Astrocyte of the spinal cord (primary cell): ENCODE results near the gene LTB4R.

Experiments
- DNase-seq: peaks from one replicate; pipeline ENCODE4 v3.0.0; 2011; ENCODE audit warnings: low read depth, low spot score
- H3K4me3 ChIP-seq: 2 replicates; pipeline ENCODE4 v1.5.1; 2011; ENCODE audit warnings: low read depth, mild to moderate bottlenecking, low read length, moderate library complexity
- in situ Hi-C: cut with HindIII; loops from 2 replicates; pipeline ENCODE4 v1.10.0; 2017; ENCODE audit warnings: low sequenced_read_pairs
- TF ChIP-seq, protein P1 (sequence below): IDR thresholded peaks from 2 replicates; pipeline ENCODE4 v1.5.1; 2012; ENCODE audit warnings: low read depth, mild to moderate bottlenecking, low read length, inconsistent platforms

Gene LTB4R

DNA sequence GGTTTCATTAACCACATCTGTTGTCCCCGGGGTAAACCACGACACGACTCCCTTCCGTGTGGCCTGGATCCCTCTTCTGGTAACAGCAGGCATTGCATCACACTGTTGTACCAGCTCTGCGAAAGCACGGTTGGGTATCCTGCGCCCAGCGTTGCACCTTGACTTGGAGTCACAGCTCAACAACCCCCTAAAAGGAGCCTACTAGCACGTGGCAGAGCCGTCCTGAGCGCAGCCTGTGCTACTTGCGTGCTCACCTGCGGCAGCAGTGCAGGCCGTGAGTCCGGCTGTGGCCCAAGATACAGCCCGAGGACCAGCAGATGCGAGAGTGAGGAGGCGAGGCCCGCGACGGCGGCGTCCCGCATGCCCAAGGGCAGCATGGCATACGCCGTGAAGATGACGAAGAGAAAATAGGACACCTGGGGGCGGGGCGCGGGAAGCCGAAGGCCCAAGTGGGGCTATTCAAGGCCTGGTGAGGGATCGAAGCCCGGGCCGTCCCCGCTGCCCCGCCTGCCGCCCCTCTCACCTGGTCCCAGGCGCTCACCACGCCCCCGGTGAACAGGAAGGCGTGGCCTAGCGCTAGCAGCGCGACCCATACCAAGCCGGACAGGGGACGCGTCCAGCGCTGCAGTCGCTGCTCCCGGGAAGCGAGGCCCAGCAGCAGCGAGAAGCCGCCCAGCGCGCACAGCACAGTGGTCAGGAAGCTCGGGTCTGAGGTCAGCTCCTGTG lies 21.1 kb downstream of the LTB4R start:
- TF ChIP-seq, protein P1, sequence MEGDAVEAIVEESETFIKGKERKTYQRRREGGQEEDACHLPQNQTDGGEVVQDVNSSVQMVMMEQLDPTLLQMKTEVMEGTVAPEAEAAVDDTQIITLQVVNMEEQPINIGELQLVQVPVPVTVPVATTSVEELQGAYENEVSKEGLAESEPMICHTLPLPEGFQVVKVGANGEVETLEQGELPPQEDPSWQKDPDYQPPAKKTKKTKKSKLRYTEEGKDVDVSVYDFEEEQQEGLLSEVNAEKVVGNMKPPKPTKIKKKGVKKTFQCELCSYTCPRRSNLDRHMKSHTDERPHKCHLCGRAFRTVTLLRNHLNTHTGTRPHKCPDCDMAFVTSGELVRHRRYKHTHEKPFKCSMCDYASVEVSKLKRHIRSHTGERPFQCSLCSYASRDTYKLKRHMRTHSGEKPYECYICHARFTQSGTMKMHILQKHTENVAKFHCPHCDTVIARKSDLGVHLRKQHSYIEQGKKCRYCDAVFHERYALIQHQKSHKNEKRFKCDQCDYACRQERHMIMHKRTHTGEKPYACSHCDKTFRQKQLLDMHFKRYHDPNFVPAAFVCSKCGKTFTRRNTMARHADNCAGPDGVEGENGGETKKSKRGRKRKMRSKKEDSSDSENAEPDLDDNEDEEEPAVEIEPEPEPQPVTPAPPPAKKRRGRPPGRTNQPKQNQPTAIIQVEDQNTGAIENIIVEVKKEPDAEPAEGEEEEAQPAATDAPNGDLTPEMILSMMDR = peak; percentile 85
- H3K4me3 ChIP-seq = peak overlapping the region; percentile 17
- peak; percentile 41 for DNase-seq
- in situ Hi-C loops = loop anchor here (10.0 kb wide), 1 partner anchor 102 kb away; no protein-coding TSS in a partner anchor

DNA sequence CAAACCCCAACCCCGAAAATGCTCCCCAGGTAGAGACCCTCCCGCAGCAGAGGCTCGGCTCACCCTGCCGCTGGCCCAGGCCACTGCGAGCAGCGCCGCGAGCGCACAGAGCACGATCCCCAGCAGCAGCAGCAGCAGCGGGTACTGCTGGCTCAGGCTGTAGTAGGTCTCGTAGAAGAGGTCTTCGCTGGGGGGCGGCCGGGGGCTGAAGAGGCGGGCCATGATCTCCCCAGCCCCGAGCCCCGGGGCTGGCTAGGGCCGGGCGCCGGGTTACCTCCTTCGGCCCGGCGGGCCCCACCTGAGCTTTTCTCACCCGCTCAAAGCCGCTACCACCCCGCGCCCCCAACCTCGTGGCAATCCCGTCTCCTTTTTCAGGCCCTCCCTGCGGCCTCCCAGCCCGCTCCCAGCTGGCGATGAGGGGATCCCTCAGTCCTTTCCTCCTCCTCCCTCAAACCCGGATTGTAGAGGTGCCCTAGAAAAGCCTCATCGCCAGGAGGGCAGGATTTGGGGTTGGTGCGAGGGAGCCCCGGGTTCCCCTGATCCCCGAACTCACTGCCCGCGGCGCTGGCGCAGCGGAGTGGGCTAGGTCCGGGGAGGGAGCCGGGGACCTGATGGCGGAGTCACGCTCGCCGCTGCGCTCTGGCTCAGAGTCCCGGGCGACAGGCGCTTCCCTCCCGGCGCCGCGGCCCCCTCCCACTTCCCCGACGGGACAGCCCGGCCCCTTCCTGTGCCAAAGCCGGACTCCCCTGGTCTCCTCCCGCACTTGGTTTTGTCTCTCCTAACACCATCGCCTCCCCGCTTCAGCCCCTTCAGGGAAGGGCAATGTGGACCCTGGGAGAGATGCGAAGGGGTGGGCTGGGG lies 23.4 kb downstream of the LTB4R start, which contains the start of gene ADCY4:
Gene ADCY4 (minus strand): TSS at position 641 of the 861 bp plus-strand sequence. CDS start 419 bp downstream, at position 222.
- H3K4me3 ChIP-seq = peak within 1 kb of the TSS; percentile 17
- TF ChIP-seq, protein P1 = no peak
- no peak for DNase-seq
- in situ Hi-C loops = loop anchor here (10.0 kb wide), 1 partner anchor 100 kb away; no protein-coding TSS in a partner anchor

DNA sequence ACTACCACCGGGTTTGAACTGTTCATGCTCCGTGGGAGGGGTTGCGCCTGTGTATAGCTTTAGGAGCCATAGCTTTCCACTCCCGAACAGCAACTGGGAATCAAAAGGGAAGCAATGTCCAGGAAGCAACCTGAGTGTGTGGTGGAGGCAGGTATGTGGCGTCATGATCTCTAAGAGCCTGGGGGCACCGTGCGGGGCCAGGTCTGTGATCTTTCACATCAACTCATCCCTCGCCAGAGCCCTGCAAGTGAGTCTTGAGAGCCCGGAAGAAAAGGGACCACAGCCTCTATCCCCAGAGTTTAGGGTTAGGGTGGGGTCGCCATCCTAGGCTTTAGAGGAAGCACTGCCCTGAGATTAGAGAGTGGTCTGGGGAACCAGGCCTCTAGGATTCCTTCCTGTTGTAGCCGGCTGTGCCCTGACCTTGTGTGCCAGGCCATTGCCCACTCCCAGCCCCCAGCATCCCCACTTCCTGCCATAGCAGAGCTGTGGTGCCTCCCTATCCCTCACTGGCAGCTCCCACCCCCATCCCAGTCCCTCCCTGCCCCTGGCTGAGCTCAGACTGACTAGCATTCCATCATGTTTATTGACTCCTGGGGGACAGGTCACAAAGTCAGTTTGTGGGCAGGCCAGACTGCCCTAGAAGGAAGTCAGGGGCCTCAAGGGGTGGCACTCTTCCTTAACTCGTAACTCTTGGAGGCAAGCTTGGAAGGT lies 24.3 kb downstream of the LTB4R start:
- in situ Hi-C loops = loop anchor here (10.0 kb wide), 1 partner anchor 99 kb away; no protein-coding TSS in a partner anchor
- DNase-seq = no peak
- no peak overlapping the region for H3K4me3 ChIP-seq
- TF ChIP-seq, protein P1 = no peak

DNA sequence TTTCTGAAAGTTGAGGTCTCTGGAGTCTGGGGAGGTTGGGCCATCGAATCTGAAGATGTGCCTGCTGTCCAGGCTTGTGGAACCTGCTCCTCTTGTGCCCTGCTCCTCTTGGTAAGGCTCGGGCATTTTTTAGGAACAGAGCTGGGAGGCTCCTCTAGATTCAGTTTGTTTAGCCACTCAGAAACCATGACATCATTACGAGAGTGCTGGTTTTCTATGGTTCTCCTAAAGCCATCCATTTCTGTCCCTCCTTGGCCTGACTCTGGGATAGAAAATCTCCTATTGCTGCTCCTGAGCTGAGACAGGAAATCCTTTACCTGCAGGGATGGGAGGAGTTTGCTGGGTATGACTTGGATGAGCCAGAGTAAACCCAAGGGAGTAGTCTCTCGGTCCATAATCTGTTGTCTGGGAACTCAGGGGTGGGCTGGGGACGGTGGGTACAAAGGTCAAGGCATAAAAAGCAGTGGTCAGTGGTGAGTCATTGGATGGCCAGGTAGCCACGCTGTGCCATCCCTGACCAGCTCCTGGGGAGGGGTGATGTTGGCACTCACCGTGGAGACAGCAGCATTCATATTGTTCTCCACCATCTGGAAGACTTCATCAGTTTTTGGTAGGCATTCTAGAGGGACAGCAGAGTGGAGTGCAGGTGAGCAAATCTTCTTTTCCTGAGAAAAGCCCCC lies 26.0 kb downstream of the LTB4R start:
- no peak overlapping the region for H3K4me3 ChIP-seq
- TF ChIP-seq, protein P1 = no peak
- in situ Hi-C loops = loop anchor here (10.0 kb wide), 1 partner anchor 98 kb away; no protein-coding TSS in a partner anchor
- no peak for DNase-seq

DNA sequence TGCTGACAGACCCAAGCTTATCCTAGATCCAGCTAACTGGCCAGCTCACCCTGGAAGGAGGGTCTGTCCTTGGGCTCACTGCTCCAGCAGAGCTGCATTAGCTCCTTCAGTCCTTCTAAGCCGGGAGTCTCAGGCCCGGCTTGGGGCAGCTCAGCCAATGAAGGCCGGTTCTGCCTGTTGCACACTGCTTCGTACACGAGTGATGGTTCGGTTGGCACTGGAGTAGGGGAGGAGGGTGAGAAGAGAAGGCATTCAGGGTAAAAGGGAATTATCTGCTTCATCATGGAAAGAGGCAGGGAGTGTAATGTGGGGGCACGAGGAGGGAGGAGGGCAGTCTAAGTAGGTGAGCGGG lies 26.5 kb downstream of the LTB4R start:
- in situ Hi-C loops = loop anchor here (10.0 kb wide), 1 partner anchor 97 kb away; no protein-coding TSS in a partner anchor
- TF ChIP-seq, protein P1 = no peak
- DNase-seq = no peak
- H3K4me3 ChIP-seq = no peak overlapping the region

DNA sequence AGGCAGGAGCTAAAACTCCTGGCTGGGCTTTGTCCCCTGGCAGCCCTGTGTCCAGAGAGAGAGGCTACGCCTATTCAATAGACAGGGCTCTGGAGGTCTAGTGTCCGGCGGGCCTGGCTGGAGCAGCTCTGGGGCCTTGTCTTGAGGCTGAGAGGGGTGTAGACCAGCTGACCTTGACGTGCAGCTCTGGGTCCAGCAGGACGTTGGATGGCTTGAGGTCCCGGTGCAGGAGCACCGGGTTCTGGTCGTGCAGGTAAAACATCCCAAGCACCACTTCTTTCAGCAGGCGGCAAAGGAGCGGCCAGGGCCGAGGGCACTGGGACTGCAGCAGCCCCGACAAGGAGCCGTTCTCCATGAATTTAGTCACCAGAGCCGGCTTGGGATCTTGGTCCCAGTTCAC lies 27.5 kb downstream of the LTB4R start:
- in situ Hi-C loops = loop anchor here (10.0 kb wide), 1 partner anchor 96 kb away; no protein-coding TSS in a partner anchor
- TF ChIP-seq, protein P1 = no peak
- DNase-seq = no peak
- H3K4me3 ChIP-seq = no peak overlapping the region
